Measurements from ENCODE around the gene ITPK1.

DNA sequence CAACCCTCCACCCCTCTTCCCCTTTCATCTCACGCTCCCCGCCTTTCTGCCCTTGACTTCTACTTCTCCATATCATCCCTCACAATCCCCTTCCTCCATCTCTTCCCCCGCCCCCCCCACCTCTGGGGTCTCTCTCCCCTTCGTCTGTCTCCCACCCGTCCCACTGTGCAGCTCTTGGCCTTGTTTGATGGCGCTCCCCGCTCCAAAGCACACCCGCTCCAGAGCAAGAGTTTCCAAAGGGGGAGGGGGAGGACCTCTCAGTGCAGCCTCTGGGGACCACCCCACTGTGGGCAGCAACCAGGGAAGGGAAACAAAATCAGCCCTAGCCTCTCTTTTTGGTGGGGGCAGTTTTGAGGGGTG lies 192.0 kb downstream of the ITPK1 start:
- TF ChIP-seq, protein P1, sequence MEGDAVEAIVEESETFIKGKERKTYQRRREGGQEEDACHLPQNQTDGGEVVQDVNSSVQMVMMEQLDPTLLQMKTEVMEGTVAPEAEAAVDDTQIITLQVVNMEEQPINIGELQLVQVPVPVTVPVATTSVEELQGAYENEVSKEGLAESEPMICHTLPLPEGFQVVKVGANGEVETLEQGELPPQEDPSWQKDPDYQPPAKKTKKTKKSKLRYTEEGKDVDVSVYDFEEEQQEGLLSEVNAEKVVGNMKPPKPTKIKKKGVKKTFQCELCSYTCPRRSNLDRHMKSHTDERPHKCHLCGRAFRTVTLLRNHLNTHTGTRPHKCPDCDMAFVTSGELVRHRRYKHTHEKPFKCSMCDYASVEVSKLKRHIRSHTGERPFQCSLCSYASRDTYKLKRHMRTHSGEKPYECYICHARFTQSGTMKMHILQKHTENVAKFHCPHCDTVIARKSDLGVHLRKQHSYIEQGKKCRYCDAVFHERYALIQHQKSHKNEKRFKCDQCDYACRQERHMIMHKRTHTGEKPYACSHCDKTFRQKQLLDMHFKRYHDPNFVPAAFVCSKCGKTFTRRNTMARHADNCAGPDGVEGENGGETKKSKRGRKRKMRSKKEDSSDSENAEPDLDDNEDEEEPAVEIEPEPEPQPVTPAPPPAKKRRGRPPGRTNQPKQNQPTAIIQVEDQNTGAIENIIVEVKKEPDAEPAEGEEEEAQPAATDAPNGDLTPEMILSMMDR (IDR thresholded peaks at IDR 0.05; ENCODE audit: low read depth, low read length) = no peak
- TF ChIP-seq EZH2phosphoT487 (IDR thresholded peaks at IDR 0.05; ENCODE audit: low read depth) = no peak
